Placental epithelial cell (primary cell): ENCODE data around the gene RTN1. TPM values are rescaled to one million over a fixed set of nuclear protein-coding genes. Genes with fewer than 3 reads are reported as not detected.

Source experiments
- small RNA-seq: library from RNA; depleted of rRNA; stranded (forward); fragments of <200 nt; gene quantifications from one replicate; pipeline ENCODE3, GENCODE V24; 2012
- total RNA-seq: library from RNA; depleted of rRNA; stranded (reverse); fragments of >200 nt; gene quantifications from 2 replicates; pipeline ENCODE4 v1.2.3, GENCODE V29; 2012

RTN1 gene
- total RNA-seq, result not detected in 2 replicates

DNA sequence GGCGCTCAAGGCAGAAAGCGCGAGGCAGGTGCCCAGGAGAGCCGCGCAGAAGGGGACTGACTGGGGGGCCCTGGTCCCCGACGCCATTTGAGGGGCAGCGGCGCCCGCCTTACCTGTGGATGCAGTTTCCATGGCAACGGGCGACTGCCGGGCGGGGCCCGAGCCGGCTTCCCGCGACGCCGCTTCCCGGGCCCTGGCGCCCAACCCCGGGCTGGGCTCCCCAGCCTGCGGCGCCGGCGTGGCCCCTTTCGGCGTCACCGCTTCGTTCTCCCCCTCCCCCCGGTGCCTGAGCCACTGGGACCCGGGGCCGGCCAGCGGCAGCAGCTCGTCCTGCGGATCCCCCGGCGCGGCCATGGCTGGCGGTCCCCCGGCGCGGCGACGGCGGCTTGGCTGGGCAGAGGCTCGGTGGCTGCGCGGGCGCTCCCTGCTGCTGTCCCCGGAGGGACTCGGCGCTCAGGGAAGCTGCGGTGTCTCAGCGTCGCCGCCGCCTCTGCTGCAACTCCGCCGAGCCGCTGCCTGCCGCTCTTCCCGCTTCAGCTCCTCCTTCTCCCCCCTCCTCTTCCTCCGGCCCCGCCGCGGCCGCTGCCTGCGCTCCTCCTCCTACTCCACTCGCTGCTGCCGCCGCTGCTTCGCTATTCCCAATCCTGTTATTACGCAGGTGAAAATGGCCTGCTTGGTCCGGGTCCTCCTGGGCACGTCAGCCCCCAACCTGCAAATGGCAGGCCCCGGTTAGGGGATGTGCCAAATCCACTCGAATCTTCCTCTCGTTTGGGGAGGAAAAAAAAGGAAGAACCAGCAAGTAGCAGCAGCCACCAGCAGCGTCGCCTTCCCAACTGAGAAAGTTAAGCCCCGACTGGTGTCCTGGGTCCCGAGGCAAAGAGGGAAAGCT, at the start of gene RTN1:
RTN1 (minus strand) TSS at position 500 of the 889 bp plus-strand sequence; CDS start at position 354, 146 bp downstream.

DNA sequence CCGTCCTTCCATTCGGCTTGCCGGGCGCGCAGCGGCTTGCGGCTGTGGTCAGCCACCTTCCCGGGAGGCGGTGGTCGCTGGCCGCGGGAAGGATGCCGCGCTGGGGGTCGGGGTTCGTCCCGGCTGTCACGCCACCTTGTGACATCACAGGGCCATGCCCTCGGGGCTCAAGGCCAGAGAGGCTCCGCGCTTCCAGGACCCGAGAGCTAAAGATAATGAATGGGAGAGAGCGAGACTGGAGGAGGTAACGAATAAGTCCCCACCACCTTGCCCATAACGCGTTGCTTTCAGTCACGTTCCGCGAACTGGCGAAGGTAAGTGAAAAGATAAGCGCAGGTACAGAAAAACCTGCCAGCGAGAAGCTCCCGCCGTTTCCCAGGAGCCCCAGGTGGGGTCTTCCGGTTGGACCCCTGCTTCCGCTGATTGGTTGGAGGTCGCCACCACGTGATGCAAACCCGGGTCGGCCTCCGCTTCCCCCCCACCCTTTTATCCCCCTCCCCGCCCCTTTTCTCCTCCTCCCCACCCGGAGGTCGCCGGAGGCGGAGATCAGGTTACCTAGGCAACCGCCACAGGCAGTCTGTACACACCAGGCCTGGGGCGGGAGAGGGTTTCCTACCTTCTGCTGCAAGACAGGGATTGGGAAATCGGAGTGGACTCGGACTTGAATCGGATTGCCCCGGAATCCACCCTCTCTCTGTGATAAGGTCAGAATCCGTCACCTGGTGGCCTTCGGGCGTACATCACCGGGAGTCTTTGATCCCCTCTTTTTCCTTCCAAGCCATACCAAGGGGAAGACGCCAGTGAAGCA, 49.2 kb upstream of the RTN1 start, which contains the start of gene LRRC9:
LRRC9 (plus strand) TSS at position 575 of the 808 bp plus-strand sequence.

DNA sequence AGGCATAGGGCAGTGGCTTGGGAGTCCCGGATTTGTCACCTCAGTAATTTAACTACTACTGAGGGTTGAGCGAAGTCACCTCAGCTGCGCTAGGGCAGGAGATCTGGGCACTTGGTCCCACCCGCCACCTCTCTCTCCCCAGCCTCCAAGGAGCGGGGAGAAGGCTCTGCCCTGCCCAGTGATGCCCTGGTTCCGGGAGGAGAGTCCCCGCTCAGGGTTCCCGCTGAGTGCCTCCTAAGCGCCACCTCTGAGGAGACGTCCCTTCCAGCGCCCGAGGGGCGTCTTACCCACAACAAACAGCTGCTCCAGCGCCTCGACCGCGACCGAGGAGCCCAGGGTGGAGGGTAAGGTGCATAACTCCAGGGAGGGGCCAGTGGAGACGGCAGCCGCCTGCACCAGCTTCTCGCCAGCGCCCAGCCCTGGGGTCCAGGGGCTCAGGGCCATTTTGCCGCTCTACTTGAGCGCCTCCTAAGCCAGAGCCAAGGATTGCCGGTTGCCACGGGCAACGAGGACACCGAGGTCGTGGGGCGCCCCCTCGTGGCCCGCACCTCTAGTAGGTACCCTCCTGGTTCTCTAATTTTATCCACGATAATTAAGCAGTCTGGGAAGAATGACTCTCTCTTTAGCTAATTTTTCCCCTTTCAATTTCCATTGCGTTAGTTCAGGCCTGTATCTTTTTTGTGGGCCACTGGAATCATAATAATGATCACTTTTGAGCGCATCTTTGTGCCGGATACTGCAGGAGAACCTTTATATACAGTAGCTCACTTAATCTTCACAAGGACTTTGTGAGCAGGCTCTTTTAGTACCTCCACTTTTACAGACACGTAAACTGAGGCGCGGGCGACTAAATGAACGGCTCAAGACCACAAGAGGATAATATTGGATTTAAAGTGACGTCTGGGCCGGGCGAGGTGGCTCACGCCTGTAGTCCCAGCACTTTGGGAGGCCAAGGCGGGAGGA, 294.0 kb downstream of the RTN1 start, which contains the start of gene CCDC175:
CCDC175 (minus strand) TSS at position 481 of the 963 bp plus-strand sequence; CDS start at position 444, 37 bp downstream.

Small RNA genes lying within 50 kb of the gene (small RNA-seq; reads per million reads assigned to genes)
- gene MIR5586, result not detected

Other genes with a start within 250 kb of the RTN1 start
- not detected in 2 replicates for gene LRRC9, start 49.4 kb upstream of the RTN1 start, total RNA-seq
- 58.1 and 94.2 TPM in 2 replicates for gene PCNX4, start 221.1 kb upstream of the RTN1 start, total RNA-seq